ENCODE measurements around the gene NTM. TPM values are rescaled to one million over a fixed set of nuclear protein-coding genes. Genes with fewer than 3 reads are reported as not detected.
"Not testable (repeated sequence)": the region's sequence is repeated elsewhere in the genome, so short reads cannot be mapped to it uniquely, and the experiment has no call there.

The NTM gene
- total RNA-seq, 1 donor from 2014 or later: 4.3 TPM

DNA sequence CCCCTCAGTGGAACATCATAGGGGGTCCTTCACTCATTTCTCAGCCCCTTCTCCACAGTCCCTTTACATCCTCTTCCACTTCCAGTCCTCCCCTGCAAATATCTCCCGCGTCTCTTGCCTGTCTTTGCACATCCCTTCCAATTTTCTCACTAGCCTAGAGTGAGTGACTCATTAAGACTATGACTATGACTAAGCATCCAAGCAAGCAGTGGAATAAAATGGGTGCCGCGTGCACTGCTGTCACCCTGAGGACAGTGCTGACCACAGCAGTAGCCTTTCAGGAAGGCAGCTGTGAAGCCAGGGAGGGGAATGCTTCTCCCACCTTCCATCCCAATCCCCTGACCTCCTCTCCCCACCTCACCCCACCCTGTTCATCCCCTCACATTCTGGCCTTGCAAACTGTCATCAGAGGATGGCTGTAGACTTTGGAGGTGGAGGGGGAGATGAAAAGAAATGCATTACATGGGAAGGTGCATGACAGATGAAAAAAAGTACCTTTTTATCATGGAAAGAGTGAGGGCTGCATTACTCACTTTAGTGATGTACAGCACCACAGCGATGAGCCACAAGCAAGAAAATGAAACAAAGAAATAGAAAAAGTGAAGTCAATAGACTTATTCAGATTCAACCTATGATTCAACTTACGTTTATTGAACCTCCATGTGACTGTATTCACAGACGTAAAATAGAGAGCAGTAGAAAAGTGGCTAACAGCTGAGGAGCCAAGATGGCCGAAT, 948.2 kb downstream of the NTM start:
- H3K27me3 Mint-ChIP-seq: peaks cover 22% of the 10 kb centered on the region
- peaks cover 1% of the 10 kb centered on the region for H3K36me3 Mint-ChIP-seq (ENCODE audit: insufficient read depth)
- no peak overlapping the region for H3K27ac Mint-ChIP-seq
- H3K4me3 Mint-ChIP-seq (ENCODE audit: low read depth): no peak overlapping the region
- peaks cover 8% of the 10 kb centered on the region for H3K9me3 Mint-ChIP-seq (ENCODE audit: low read depth)
- TF ChIP-seq, protein P1, sequence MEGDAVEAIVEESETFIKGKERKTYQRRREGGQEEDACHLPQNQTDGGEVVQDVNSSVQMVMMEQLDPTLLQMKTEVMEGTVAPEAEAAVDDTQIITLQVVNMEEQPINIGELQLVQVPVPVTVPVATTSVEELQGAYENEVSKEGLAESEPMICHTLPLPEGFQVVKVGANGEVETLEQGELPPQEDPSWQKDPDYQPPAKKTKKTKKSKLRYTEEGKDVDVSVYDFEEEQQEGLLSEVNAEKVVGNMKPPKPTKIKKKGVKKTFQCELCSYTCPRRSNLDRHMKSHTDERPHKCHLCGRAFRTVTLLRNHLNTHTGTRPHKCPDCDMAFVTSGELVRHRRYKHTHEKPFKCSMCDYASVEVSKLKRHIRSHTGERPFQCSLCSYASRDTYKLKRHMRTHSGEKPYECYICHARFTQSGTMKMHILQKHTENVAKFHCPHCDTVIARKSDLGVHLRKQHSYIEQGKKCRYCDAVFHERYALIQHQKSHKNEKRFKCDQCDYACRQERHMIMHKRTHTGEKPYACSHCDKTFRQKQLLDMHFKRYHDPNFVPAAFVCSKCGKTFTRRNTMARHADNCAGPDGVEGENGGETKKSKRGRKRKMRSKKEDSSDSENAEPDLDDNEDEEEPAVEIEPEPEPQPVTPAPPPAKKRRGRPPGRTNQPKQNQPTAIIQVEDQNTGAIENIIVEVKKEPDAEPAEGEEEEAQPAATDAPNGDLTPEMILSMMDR (IDR thresholded peaks at IDR 0.05; ENCODE audit: unreplicated experiment): no peak
- DNase-seq (ENCODE audit: low spot score, unreplicated experiment): no peak
- H3K4me1 Mint-ChIP-seq (ENCODE audit: low read depth): no peaks in the 10 kb centered on the region

DNA sequence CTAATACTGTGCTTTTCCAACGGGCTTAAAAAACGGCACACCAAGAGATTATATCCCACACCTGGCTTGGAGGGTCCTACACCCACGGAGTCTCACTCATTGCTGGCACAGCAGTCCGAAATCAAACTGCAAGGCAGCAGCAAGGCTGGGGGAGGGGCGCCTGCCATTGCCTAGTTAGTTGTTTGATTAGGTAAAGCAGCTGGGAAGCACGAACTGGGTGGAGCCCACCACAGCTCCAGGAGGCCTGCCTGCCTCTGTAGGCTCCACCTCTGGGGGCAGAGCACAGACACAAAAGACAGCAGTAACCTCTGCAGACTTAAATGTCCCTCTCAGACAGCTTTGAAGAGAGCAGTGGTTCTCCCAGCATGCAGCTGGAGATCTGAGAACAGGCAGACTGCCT, 949.0 kb downstream of the NTM start:
- not testable (repeated sequence) for H3K27ac Mint-ChIP-seq; H3K4me1 Mint-ChIP-seq (ENCODE audit: low read depth); H3K4me3 Mint-ChIP-seq (ENCODE audit: low read depth); H3K36me3 Mint-ChIP-seq (ENCODE audit: insufficient read depth); DNase-seq (ENCODE audit: low spot score, unreplicated experiment); H3K9me3 Mint-ChIP-seq (ENCODE audit: low read depth)
- H3K27me3 Mint-ChIP-seq: peaks cover 20% of the 10 kb centered on the region

DNA sequence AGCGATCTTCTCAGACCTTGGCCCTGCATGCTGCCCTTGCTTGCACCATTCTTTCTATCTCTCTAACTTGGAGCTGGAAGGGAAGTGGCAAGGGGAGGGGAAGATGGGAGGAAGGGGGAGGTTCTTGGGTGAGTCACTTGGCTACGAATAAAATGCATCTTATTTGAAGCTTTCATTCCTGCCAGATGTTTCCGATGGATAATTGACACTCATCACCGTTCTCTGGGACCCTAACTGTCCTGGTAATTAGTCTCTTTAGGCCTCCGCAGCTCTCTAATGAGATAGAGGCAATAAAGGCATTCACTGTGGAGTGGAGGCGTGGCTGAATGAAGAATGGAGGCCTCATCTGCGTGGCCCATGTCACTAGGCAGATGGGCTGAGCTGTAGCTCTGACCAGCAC, 960.1 kb downstream of the NTM start:
- H3K9me3 Mint-ChIP-seq (ENCODE audit: low read depth): no peaks in the 10 kb centered on the region

DNA sequence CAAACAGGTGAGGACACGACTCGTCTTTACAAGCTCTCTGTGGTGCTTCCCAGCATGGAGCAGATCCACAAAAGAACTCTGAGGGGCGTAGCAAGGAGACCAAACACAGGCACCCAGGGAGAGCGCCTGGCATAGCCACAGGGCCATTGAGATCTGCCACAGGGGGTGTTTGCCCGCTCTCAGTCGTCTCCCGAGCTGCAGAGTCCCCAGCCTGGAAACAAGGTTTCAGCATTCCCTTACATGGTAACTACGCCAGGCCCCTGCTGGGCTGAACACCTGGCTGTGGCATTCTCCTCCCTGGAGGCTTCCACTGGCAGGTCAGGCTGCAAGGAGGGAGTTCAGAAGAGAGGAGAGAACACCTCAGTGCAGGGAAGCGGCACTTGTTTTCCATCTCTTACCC, 962.1 kb downstream of the NTM start:
- peaks cover 6% of the 10 kb centered on the region for H3K4me1 Mint-ChIP-seq (ENCODE audit: low read depth)
- H3K27me3 Mint-ChIP-seq: peaks cover 71% of the 10 kb centered on the region
- H3K9me3 Mint-ChIP-seq (ENCODE audit: low read depth): no peaks in the 10 kb centered on the region
- TF ChIP-seq, protein P1 (IDR thresholded peaks at IDR 0.05; ENCODE audit: unreplicated experiment): no peak
- DNase-seq (ENCODE audit: low spot score, unreplicated experiment): no peak
- H3K27ac Mint-ChIP-seq: no peak overlapping the region
- H3K4me3 Mint-ChIP-seq (ENCODE audit: low read depth): no peak overlapping the region
- H3K36me3 Mint-ChIP-seq (ENCODE audit: insufficient read depth): no peaks in the 10 kb centered on the region

More for the DNA sequence above, 960.1 kb downstream of the NTM start:
- no peak overlapping the region for H3K4me3 Mint-ChIP-seq (ENCODE audit: low read depth)
- TF ChIP-seq, protein P1 (IDR thresholded peaks at IDR 0.05; ENCODE audit: unreplicated experiment): no peak
- DNase-seq (ENCODE audit: low spot score, unreplicated experiment): no peak
- peaks cover 5% of the 10 kb centered on the region for H3K4me1 Mint-ChIP-seq (ENCODE audit: low read depth)
- peaks cover 82% of the 10 kb centered on the region for H3K27me3 Mint-ChIP-seq
- H3K36me3 Mint-ChIP-seq (ENCODE audit: insufficient read depth): no peaks in the 10 kb centered on the region
- H3K27ac Mint-ChIP-seq: no peak overlapping the region

DNA sequence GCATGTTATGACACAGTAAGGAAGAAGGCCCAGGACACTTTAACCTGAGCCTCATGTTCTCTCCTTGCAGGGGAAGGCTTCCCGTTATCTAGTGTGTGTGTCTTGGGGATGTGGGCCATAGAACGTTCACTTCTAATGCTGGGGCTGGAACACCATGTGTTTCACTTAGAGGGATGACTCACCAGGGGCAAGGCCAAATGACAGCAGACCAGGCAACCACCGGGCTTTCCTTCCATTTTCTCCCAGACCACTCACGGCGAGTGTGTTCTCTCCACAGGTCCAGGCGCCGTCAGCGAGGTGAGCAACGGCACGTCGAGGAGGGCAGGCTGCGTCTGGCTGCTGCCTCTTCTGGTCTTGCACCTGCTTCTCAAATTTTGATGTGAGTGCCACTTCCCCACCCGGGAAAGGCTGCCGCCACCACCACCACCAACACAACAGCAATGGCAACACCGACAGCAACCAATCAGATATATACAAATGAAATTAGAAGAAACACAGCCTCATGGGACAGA, 964.4 kb downstream of the NTM start:
- Mint-ChIP-seq H3K27me3 (peaks cover 62% of the 10 kb centered on the region), H3K36me3 (ENCODE audit: insufficient read depth) (no peaks in the 10 kb centered on the region)

More for the DNA sequence above, 964.4 kb downstream of the NTM start:
- Mint-ChIP-seq H3K27ac (no peak overlapping the region), H3K4me1 (ENCODE audit: low read depth) (peaks cover 12% of the 10 kb centered on the region), H3K4me3 (ENCODE audit: low read depth) (no peak overlapping the region), H3K9me3 (ENCODE audit: low read depth) (no peaks in the 10 kb centered on the region)
- TF ChIP-seq, protein P1 (IDR thresholded peaks at IDR 0.05; ENCODE audit: unreplicated experiment): no peak
- no peak for DNase-seq (ENCODE audit: low spot score, unreplicated experiment)
